Measurements from ENCODE around the gene GRM7. TPM values are rescaled to one million over a fixed set of nuclear protein-coding genes. Genes with fewer than 3 reads are reported as not detected.

GRM7 gene
- total RNA-seq, 2 donors from 2014 or later, result 0.96 to 1.5 TPM

GRCh38 chr3:7740458-7740857, 879.5 kb downstream of the GRM7 start:
- 90% methylated on average over 12 of the region's 12 CpGs for WGBS
- Histone ChIP-seq H3K36me3 (no peaks in the 10 kb centered on the region), H3K4me3 (no peak overlapping the region), H3K27me3 (replicated peaks; ENCODE audit: insufficient read depth) (no peaks in the 10 kb centered on the region), H3K9me3 (no peaks in the 10 kb centered on the region), H3K4me1 (replicated peaks) (no peaks in the 10 kb centered on the region), H3K27ac (no peak overlapping the region)
- TF ChIP-seq POLR2AphosphoS5 (IDR thresholded peaks at IDR 0.05) (no peak), CTCF (IDR thresholded peaks at IDR 0.05) (no peak), POLR2A (IDR thresholded peaks at IDR 0.05) (no peak)
- intact Hi-C loops (cut with DNase I), result no loop called here
- DNase-seq (ENCODE audit: low spot score), result no peak

- H3K36me3 ChIP-seq, result no peaks in the 10 kb centered on the region
- no peaks in the 10 kb centered on the region for H3K9me3 ChIP-seq
- no peak overlapping the region for H3K4me3 ChIP-seq
- H3K27me3 ChIP-seq (replicated peaks; ENCODE audit: insufficient read depth), result no peaks in the 10 kb centered on the region
- TF ChIP-seq CTCF (IDR thresholded peaks at IDR 0.05) (no peak), POLR2A (IDR thresholded peaks at IDR 0.05) (no peak), POLR2AphosphoS5 (IDR thresholded peaks at IDR 0.05) (no peak)
- no peak for DNase-seq (ENCODE audit: low spot score)
- intact Hi-C loops (cut with DNase I), result no loop called here
- no peaks in the 10 kb centered on the region for H3K4me1 ChIP-seq (replicated peaks)
- no peak overlapping the region for H3K27ac ChIP-seq
Observed at GRCh38 chr3:7744850-7745249, 883.9 kb downstream of the GRM7 start.

- H3K27me3 ChIP-seq (replicated peaks; ENCODE audit: insufficient read depth), result no peaks in the 10 kb centered on the region
- no peaks in the 10 kb centered on the region for H3K9me3 ChIP-seq
- TF ChIP-seq POLR2AphosphoS5 (IDR thresholded peaks at IDR 0.05), result no peak
- TF ChIP-seq POLR2A (IDR thresholded peaks at IDR 0.05), result no peak
- TF ChIP-seq CTCF (IDR thresholded peaks at IDR 0.05), result no peak
- no peak overlapping the region for H3K4me3 ChIP-seq
- H3K27ac ChIP-seq, result no peak overlapping the region
- intact Hi-C loops (cut with DNase I), result no loop called here
- WGBS, result 67% methylated on average over 1 of the region's 1 CpG
- DNase-seq (ENCODE audit: low spot score), result no peak
- no peaks in the 10 kb centered on the region for H3K36me3 ChIP-seq
- no peaks in the 10 kb centered on the region for H3K4me1 ChIP-seq (replicated peaks)
Observed at GRCh38 chr3:7745711-7746110, 884.8 kb downstream of the GRM7 start.

GRCh38 chr3:7749931-7750695, 889.2 kb downstream of the GRM7 start:
- Histone ChIP-seq H3K9me3 (no peaks in the 10 kb centered on the region), H3K4me3 (no peak overlapping the region), H3K27me3 (replicated peaks; ENCODE audit: insufficient read depth) (no peaks in the 10 kb centered on the region), H3K4me1 (replicated peaks) (no peaks in the 10 kb centered on the region), H3K27ac (no peak overlapping the region), H3K36me3 (no peaks in the 10 kb centered on the region)
- TF ChIP-seq POLR2AphosphoS5 (IDR thresholded peaks at IDR 0.05) (no peak), POLR2A (IDR thresholded peaks at IDR 0.05) (no peak), CTCF (IDR thresholded peaks at IDR 0.05) (no peak)
- intact Hi-C loops (cut with DNase I), result no loop called here
- DNase-seq (ENCODE audit: low spot score), result no peak
- 63% methylated on average over 4 of the region's 4 CpGs for WGBS

GRCh38 chr3:7752005-7752404, 891.1 kb downstream of the GRM7 start:
- 97% methylated on average over 1 of the region's 1 CpG for WGBS
- Histone ChIP-seq H3K9me3 (no peaks in the 10 kb centered on the region), H3K36me3 (no peaks in the 10 kb centered on the region), H3K27me3 (replicated peaks; ENCODE audit: insufficient read depth) (no peaks in the 10 kb centered on the region), H3K27ac (no peak overlapping the region), H3K4me3 (no peak overlapping the region), H3K4me1 (replicated peaks) (no peaks in the 10 kb centered on the region)
- DNase-seq (ENCODE audit: low spot score), result no peak
- intact Hi-C loops (cut with DNase I), result no loop called here
- TF ChIP-seq POLR2AphosphoS5 (IDR thresholded peaks at IDR 0.05) (no peak), CTCF (IDR thresholded peaks at IDR 0.05) (no peak), POLR2A (IDR thresholded peaks at IDR 0.05) (no peak)
